Adrenal gland (tissue), 12 donors: ENCODE measurements around the gene ARMC2. TPM values are rescaled to one million over a fixed set of nuclear protein-coding genes. Genes with fewer than 3 reads are reported as not detected.

Experiments used
- DNase-seq, 7 donors: peaks; one replicate each; pipeline ENCODE4 v3.0.0-alpha.2; 2019 to 2020
- H3K27ac ChIP-seq, 5 donors: fragments of 200-600 bp; sonication (generic) in 4 of 5; 1 replicate in 3 of 5; 2 replicates in 2 of 5; pipeline versions ENCODE4 v1.5.1 to v1.8.0; 2016 to 2020; ENCODE audit warnings: mild to moderate bottlenecking in 1 of 5
- H3K27me3 ChIP-seq: fragments of 200-600 bp; 2 replicates; pipeline ENCODE4 v1.8.0; 2021
- H3K36me3 ChIP-seq, 2 donors: fragments of 200-600 bp; replicated peaks in 1 of 2; 1 replicate in 1 of 2; 2 replicates in 1 of 2; pipeline versions ENCODE4 v1.5.1 to v1.8.0; 2018 to 2022
- H3K4me1 ChIP-seq, 2 donors: fragments of 200-600 bp; replicated peaks in 1 of 2; 1 replicate in 1 of 2; 2 replicates in 1 of 2; pipeline versions ENCODE4 v1.5.1 to v1.8.0; 2018 to 2021
- H3K4me3 ChIP-seq, 4 donors: fragments of 200-600 bp; sonication (generic) in 3 of 4; one replicate each; pipeline ENCODE4 v1.5.1; 2016 to 2018
- H3K9me3 ChIP-seq, 3 donors: fragments of 200-600 bp; sonication (generic) in 1 of 3; replicated peaks in 1 of 3; 1 replicate in 2 of 3; 2 replicates in 1 of 3; pipeline versions ENCODE4 v1.5.1 to v1.8.0; 2016 to 2021
- POLR2A ChIP-seq, 2 donors: fragments of 450-650 bp; IDR thresholded peaks; one replicate each; pipeline ENCODE4 v1.6.1; 2017; ENCODE audit warnings: antibody characterized with exemption in 2 of 2, mild to moderate bottlenecking in 2 of 2, moderate library complexity in 1 of 2
- WGBS, 4 donors: extraction: QIAGEN DNeasy Blood & Tissue Kit in 2 of 4; methylation state at CpG; one replicate each; pipeline versions ENCODE4 v1.1.5 to v1.1.7; 2013 to 2017; 5-methylcytosine and 5-hydroxymethylcytosine counted together
- intact Hi-C, 2 donors: fragments of 100-400 bp; cut with DNase I; formaldehyde crosslinking; loops; one replicate each; pipeline versions ENCODE4 v1.14.1 to v1.15.0; 2022 to 2023
- polyA plus RNA-seq, 3 donors: library from polyadenylated mRNA; stranded (reverse); fragments of 200-250 nt in 2 of 3; fragments of 350-450 nt in 1 of 3; fragmentation: Illumina TruSeq in 1 of 3; extraction: RNeasy Lipid Tissue Mini Kit (QIAGEN cat#74804) in 1 of 3; gene quantifications; one replicate each; pipeline ENCODE4 v1.2.3, GENCODE V29; 2013 to 2014
- total RNA-seq, 9 donors: library from RNA; depleted of rRNA in 4 of 9; stranded (reverse); fragments of >200 nt in 4 of 9; fragments of 120-200 nt in 1 of 9; fragmentation: NEBNext Ultra II Directional in 1 of 9; extraction: Animal tissue kit (Norgen Biotek cat#: 25700) in 1 of 9; gene quantifications; one replicate each; pipeline versions ENCODE4 v1.1.0 to v1.2.4, GENCODE V29; 2013 to 2023
- TF ChIP-seq, protein P1 (sequence below), 6 experiments: fragments of 450-650 bp in 4 of 6; fragments of 200-600 bp in 2 of 6; sonication (generic) in 1 of 6; IDR thresholded peaks; 1 replicate in 5 of 6; 2 replicates in 1 of 6; pipeline versions ENCODE4 v1.5.1 to v1.8.0; 2016 to 2021; ENCODE audit warnings: antibody characterized with exemption in 6 of 6, mild to moderate bottlenecking in 2 of 6, moderate library complexity in 1 of 6
- donor health status: healthy with polysubstance abuse.
- donor health status: Bipolar disorder and iron deficiency.
- donor health status: DM: yes; HTN: yes; CAD: no.
- donor health status: DM: no; HTN: no; CAD: no.
- donor health status: DM: no; HTN: no; CAD: no.
- donor health status: DM: yes; HTN: yes; CAD: no.

Gene ARMC2
- total and polyA plus RNA-seq, 12 donors: 2.1 to 7.8 (median 6.4) TPM

DNA sequence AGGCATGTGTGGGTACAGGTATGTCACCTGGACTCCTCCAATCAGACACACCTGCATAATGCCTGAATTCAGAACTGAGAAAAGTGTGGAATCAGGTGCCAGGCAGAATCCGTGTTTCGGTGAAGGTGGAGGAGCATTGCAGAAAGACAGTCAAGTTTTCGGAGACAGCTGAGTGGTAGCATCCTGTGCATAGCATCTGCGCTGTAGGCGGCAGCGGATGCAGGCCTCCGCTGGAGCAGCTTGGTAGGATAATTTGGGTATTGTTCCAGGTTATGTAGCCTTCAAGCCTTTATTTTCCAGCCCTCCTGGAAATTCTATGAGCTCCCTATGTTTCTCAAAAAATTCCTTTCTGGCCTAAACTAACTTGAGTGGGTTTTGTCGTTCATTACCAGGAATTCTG lies 15.5 kb upstream of the ARMC2 start:
- no peaks in the 10 kb centered on the region for H3K27me3 ChIP-seq
- H3K9me3 ChIP-seq: no peaks in the 10 kb centered on the region
- H3K36me3 ChIP-seq: no peaks in the 10 kb centered on the region
- TF ChIP-seq, protein P1, sequence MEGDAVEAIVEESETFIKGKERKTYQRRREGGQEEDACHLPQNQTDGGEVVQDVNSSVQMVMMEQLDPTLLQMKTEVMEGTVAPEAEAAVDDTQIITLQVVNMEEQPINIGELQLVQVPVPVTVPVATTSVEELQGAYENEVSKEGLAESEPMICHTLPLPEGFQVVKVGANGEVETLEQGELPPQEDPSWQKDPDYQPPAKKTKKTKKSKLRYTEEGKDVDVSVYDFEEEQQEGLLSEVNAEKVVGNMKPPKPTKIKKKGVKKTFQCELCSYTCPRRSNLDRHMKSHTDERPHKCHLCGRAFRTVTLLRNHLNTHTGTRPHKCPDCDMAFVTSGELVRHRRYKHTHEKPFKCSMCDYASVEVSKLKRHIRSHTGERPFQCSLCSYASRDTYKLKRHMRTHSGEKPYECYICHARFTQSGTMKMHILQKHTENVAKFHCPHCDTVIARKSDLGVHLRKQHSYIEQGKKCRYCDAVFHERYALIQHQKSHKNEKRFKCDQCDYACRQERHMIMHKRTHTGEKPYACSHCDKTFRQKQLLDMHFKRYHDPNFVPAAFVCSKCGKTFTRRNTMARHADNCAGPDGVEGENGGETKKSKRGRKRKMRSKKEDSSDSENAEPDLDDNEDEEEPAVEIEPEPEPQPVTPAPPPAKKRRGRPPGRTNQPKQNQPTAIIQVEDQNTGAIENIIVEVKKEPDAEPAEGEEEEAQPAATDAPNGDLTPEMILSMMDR (IDR thresholded peaks at IDR 0.05): no peak
- TF ChIP-seq POLR2A (IDR thresholded peaks at IDR 0.05): no peak
- H3K27ac ChIP-seq: no peak overlapping the region
- H3K4me3 ChIP-seq: no peak overlapping the region
- H3K4me1 ChIP-seq: peaks cover 0 to 4% of the 10 kb centered on the region in 2 donors
- WGBS, 4 donors: 92 to 95% (median 93%) methylated on average over 8 of the region's 8 CpGs
- no peak for DNase-seq
- intact Hi-C loops: no loop called here

GRCh38 chr6:108835218-108835850 lies 12.9 kb upstream of the ARMC2 start:
- H3K27ac ChIP-seq: no peak overlapping the region
- intact Hi-C loops: loop anchor here (2.0 to 5.0 kb wide), 3 partner anchors 52 to 293 kb away; no protein-coding TSS in a partner anchor

GRCh38 chr6:108836061-108836460 lies 12.2 kb upstream of the ARMC2 start:
- no peak for DNase-seq
- whole genome bisulfite sequencing, 4 donors: 83 to 91% (median 86%) methylated on average over 3 of the region's 3 CpGs
- intact Hi-C loops: loop anchor here (5.0 kb wide), 2 partner anchors 51 to 289 kb away; no protein-coding TSS in a partner anchor

More at GRCh38 chr6:108835218-108835850, 12.9 kb upstream of the ARMC2 start:
- Histone ChIP-seq H3K9me3 (no peaks in the 10 kb centered on the region), H3K36me3 (no peaks in the 10 kb centered on the region), H3K27me3 (no peaks in the 10 kb centered on the region), H3K4me3 (no peak overlapping the region), H3K4me1 (peaks cover 0 to 4% of the 10 kb centered on the region in 2 donors)
- no peak for TF ChIP-seq POLR2A (IDR thresholded peaks at IDR 0.05)
- TF ChIP-seq, protein P1 (IDR thresholded peaks at IDR 0.05): peak; percentile 94 to 99 (median 98)
- WGBS, 4 donors: 39 to 44% (median 43%) methylated on average over 4 of the region's 4 CpGs
- DNase-seq: peak; percentile 81 to 96 (median 90)

DNA sequence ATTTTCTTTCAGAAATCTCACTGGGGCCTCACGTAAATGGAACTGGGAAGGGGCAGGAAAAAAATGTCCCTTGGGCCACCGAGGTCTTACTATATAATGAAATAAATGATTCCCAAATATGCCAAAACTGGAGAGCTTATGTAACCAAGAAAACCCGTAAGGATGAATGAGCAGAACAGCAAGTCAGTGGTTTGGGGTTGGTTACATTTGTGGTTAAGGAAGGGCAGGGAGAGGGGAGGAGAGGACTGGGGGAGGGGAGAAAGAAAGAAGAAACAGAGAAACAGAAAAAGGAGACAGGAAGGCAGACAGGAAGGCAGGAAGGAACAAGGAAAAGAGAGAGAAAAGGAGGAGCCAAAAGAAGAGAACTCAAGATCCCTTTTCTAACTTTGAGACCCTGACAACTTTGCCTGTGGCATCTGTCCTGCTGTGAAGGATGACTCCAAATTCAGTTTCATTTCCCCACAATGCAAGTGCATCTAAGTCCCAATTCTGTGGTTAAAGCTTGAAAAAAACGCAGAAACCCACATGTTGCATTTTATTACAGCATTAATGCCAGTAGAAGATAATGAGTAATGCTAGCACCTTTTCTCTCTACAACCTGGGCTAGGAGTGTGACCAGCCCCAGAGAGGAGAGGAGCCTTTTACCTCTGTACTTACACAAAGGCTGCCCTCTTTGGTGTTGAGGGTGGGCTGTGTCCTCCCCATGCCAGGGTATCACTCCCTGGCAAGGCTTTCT lies 10.8 kb upstream of the ARMC2 start:
- no peaks in the 10 kb centered on the region for H3K9me3 ChIP-seq
- H3K27ac ChIP-seq: no peak overlapping the region
- H3K4me1 ChIP-seq: peaks cover 0 to 4% of the 10 kb centered on the region in 2 donors
- no peak for TF ChIP-seq POLR2A (IDR thresholded peaks at IDR 0.05)
- TF ChIP-seq, protein P1 (IDR thresholded peaks at IDR 0.05): no peak
- no peaks in the 10 kb centered on the region for H3K27me3 ChIP-seq
- WGBS, 4 donors: 65 to 73% (median 69%) methylated on average over 4 of the region's 4 CpGs
- no peak overlapping the region for H3K4me3 ChIP-seq
- no peak for DNase-seq
- intact Hi-C loops: loop anchor here (5.0 kb wide), 2 partner anchors 50 to 290 kb away; no protein-coding TSS in a partner anchor
- H3K36me3 ChIP-seq: no peaks in the 10 kb centered on the region

More at GRCh38 chr6:108836061-108836460, 12.2 kb upstream of the ARMC2 start:
- H3K4me3 ChIP-seq: no peak overlapping the region
- no peaks in the 10 kb centered on the region for H3K9me3 ChIP-seq
- no peaks in the 10 kb centered on the region for H3K36me3 ChIP-seq
- no peak for TF ChIP-seq POLR2A (IDR thresholded peaks at IDR 0.05)
- TF ChIP-seq, protein P1 (IDR thresholded peaks at IDR 0.05): no peak
- H3K27me3 ChIP-seq: no peaks in the 10 kb centered on the region
- peaks cover 0 to 4% of the 10 kb centered on the region in 2 donors for H3K4me1 ChIP-seq
- H3K27ac ChIP-seq: no peak overlapping the region
